ENCODE results near the gene PPP1R37. TPM values are rescaled to one million over a fixed set of nuclear protein-coding genes. Genes with fewer than 3 reads are reported as not detected.
A peak's percentile ranks its signal among the peaks of the same experiment; 100 is the strongest.

PPP1R37 gene
- total and polyA plus RNA-seq, 2 experiments from 2014 or later, result 11.8 to 51.8 TPM

GRCh38 chr19:45177817-45178261 lies 84.9 kb downstream of the PPP1R37 start, which contains the start of gene TRAPPC6A:
TSS of gene TRAPPC6A (minus strand) at chr19:45178237. CDS start at chr19:45178218, 19 bp downstream.
- Histone ChIP-seq H3K27me3 (no peaks in the 10 kb centered on the region), H3K36me3 (no peaks in the 10 kb centered on the region), H3K27ac (peak within 1 kb of the TSS; percentile 91), H3K4me3 (peak within 1 kb of the TSS; percentile 88), H3K9me3 (ENCODE audit: low read depth) (no peaks in the 10 kb centered on the region), H3K4me1 (ENCODE audit: low read depth) (peaks cover 4% of the 10 kb centered on the region)
- TF ChIP-seq CTCF (IDR thresholded peaks at IDR 0.05; ENCODE audit: low read depth, low read length), result no peak
- no peak for DNase-seq (ENCODE audit: low read depth in 1 of 2, low spot score in 1 of 2)

GRCh38 chr19:45178262-45179071 lies 85.5 kb downstream of the PPP1R37 start, which contains the start of gene BLOC1S3:
TSS of gene BLOC1S3 (plus strand) at chr19:45178784. CDS start at chr19:45179297, 513 bp downstream.
- peak; percentile 100 for DNase-seq (ENCODE audit: low read depth in 1 of 2, low spot score in 1 of 2)
- peak; percentile 38 for TF ChIP-seq CTCF (IDR thresholded peaks at IDR 0.05; ENCODE audit: low read depth, low read length)
- peak within 1 kb of the TSS; percentile 88 for H3K4me3 ChIP-seq
- no peaks in the 10 kb centered on the region for H3K9me3 ChIP-seq (ENCODE audit: low read depth)
- H3K4me1 ChIP-seq (ENCODE audit: low read depth), result peaks cover 4% of the 10 kb centered on the region
- no peaks in the 10 kb centered on the region for H3K27me3 ChIP-seq
- H3K27ac ChIP-seq, result peak within 1 kb of the TSS; percentile 91
- H3K36me3 ChIP-seq, result no peaks in the 10 kb centered on the region

GRCh38 chr19:45179072-45179891 lies 86.3 kb downstream of the PPP1R37 start:
- H3K27ac ChIP-seq, result peak overlapping the region; percentile 54
- no peaks in the 10 kb centered on the region for H3K27me3 ChIP-seq
- peaks cover 4% of the 10 kb centered on the region for H3K4me1 ChIP-seq (ENCODE audit: low read depth)
- peak overlapping the region; percentile 81 for H3K4me3 ChIP-seq
- no peaks in the 10 kb centered on the region for H3K9me3 ChIP-seq (ENCODE audit: low read depth)
- TF ChIP-seq CTCF (IDR thresholded peaks at IDR 0.05; ENCODE audit: low read depth, low read length), result no peak
- no peaks in the 10 kb centered on the region for H3K36me3 ChIP-seq
- peak; percentile 46 to 53 for DNase-seq (ENCODE audit: low read depth in 1 of 2, low spot score in 1 of 2)

- no peaks in the 10 kb centered on the region for H3K9me3 ChIP-seq (ENCODE audit: low read depth)
- peaks cover 4% of the 10 kb centered on the region for H3K4me1 ChIP-seq (ENCODE audit: low read depth)
- no peaks in the 10 kb centered on the region for H3K36me3 ChIP-seq
- H3K27ac ChIP-seq, result no peak overlapping the region
- TF ChIP-seq CTCF (IDR thresholded peaks at IDR 0.05; ENCODE audit: low read depth, low read length), result no peak
- no peaks in the 10 kb centered on the region for H3K27me3 ChIP-seq
- H3K4me3 ChIP-seq, result peak overlapping the region; percentile 81
- no peak for DNase-seq (ENCODE audit: low read depth in 1 of 2, low spot score in 1 of 2)
Measured at GRCh38 chr19:45179892-45180370, 87.0 kb downstream of the PPP1R37 start.

GRCh38 chr19:45180936-45181335 lies 88.0 kb downstream of the PPP1R37 start:
- H3K27ac ChIP-seq, result no peak overlapping the region
- no peak for TF ChIP-seq CTCF (IDR thresholded peaks at IDR 0.05; ENCODE audit: low read depth, low read length)
- peaks cover 4% of the 10 kb centered on the region for H3K4me1 ChIP-seq (ENCODE audit: low read depth)
- no peaks in the 10 kb centered on the region for H3K27me3 ChIP-seq
- H3K9me3 ChIP-seq (ENCODE audit: low read depth), result no peaks in the 10 kb centered on the region
- no peak for DNase-seq (ENCODE audit: low read depth in 1 of 2, low spot score in 1 of 2)
- H3K36me3 ChIP-seq, result no peaks in the 10 kb centered on the region
- H3K4me3 ChIP-seq, result no peak overlapping the region

Measured in cardiac muscle cell (in vitro differentiated cells and primary cell).